WI38 (cell line): ENCODE data around the gene TTLL4.
"Not testable (repeated sequence)": the region's sequence is repeated elsewhere in the genome, so short reads cannot be mapped to it uniquely, and the experiment has no call there.

Source experiments
- H3K4me3 ChIP-seq: 2 replicates; pipeline ENCODE4 v1.5.1; 2011; ENCODE audit warnings: low read depth, mild to moderate bottlenecking, control low read depth, low read length
- TF ChIP-seq, protein P1 (sequence below): IDR thresholded peaks from 2 replicates; pipeline ENCODE4 v1.5.1; 2012; ENCODE audit warnings: low read depth, mild to moderate bottlenecking, control low read depth, low read length

Gene TTLL4

DNA sequence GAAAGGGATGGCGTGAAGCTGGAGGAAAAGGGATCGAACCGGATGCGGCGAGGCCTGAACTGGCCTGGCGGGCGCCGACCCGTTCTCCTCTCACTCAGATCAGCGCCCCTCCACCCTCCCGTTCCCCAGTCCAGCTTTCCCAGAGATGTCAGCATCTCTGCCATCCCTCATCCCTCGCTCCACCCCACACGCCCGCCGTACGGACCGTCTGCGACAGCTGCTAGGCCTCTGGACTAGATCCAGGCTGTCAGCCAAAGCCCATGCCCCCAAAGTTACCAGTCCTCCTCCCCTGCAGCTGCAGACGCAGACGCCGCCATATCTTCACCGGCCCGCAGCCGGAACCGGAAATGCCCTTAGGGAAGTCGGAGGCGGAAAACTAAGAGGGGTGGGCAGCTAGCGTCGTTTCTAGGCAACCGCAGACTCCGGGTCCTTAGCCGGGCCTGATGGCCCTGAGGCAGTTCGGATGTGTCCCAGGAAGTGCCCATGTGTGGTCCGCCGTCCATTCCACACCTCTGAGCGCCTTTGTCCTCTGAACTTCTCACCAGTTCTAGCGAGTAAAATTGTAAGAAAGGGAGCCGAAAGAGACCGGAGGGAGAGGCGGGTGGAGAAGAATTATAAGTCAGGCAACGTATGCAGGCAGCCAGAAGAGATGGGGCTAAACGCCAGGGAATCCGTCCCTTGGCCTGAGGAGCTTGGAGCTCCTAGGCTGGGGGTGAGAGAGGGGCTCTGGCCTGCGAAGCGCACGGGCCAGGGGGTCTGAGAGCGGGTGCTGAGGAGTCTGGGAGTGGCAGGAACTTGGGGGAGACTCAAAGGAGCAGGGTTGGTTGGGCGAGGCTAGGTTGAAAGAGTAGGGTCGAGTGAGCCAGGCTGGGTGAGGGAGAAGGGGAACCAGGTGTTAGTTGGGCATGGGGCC lies 38.7 kb upstream of the TTLL4 start, which contains the start of the genes RNF25 and STK36:
TSS of gene RNF25 (minus strand) at position 349 of the 913 bp plus-strand sequence. CDS start at position 317, 32 bp downstream.
TSS of gene STK36 (plus strand) at position 433 of the 913 bp plus-strand sequence. CDS start 744 bp downstream, outside the sequence.
- peak within 1 kb of the TSS; percentile 89 for H3K4me3 ChIP-seq
- TF ChIP-seq, protein P1, sequence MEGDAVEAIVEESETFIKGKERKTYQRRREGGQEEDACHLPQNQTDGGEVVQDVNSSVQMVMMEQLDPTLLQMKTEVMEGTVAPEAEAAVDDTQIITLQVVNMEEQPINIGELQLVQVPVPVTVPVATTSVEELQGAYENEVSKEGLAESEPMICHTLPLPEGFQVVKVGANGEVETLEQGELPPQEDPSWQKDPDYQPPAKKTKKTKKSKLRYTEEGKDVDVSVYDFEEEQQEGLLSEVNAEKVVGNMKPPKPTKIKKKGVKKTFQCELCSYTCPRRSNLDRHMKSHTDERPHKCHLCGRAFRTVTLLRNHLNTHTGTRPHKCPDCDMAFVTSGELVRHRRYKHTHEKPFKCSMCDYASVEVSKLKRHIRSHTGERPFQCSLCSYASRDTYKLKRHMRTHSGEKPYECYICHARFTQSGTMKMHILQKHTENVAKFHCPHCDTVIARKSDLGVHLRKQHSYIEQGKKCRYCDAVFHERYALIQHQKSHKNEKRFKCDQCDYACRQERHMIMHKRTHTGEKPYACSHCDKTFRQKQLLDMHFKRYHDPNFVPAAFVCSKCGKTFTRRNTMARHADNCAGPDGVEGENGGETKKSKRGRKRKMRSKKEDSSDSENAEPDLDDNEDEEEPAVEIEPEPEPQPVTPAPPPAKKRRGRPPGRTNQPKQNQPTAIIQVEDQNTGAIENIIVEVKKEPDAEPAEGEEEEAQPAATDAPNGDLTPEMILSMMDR = no peak

DNA sequence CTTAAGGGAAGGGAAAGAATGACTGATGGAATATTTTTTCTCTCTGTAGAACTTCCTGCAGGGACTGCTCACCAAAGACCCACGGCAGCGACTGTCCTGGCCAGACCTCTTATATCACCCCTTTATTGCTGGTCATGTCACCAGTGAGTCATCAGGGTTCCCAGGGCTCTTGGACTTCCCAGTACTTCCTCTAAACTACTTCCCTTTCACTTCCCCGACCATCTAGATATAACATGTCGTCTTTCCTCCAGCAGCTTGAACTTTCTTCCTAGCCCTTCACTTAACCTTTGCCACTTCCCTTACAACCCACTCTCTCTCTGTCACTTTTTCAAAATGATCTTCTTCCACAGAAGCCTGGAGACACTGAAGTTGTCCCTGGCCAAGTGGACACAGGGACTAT lies 31.5 kb upstream of the TTLL4 start:
- TF ChIP-seq, protein P1 = no peak
- no peak overlapping the region for H3K4me3 ChIP-seq

DNA sequence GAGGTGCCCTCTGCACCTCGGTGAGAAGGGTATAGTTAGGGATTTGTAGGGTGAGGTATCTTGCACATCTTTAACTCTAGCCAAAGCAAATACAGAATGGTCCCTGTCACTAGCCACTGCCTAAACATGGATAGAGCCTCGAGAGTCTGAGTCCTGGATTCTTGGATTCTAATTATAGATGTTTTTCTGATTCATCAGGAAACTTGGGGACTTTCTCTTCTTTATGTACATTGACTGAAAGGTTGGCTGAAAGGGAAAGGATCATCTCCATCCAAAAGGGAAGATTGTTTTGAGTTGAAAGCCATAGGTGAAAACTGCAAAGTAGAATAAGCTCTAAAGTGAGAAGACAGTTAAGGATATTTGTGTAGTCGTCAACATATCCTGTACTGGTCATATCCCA lies 30.6 kb upstream of the TTLL4 start:
- no peak overlapping the region for H3K4me3 ChIP-seq
- TF ChIP-seq, protein P1 = no peak

GRCh38 chr2:218687400-218688060 lies 23.1 kb upstream of the TTLL4 start:
- H3K4me3 ChIP-seq = not testable (repeated sequence)
- TF ChIP-seq, protein P1 = peak; percentile 89

DNA sequence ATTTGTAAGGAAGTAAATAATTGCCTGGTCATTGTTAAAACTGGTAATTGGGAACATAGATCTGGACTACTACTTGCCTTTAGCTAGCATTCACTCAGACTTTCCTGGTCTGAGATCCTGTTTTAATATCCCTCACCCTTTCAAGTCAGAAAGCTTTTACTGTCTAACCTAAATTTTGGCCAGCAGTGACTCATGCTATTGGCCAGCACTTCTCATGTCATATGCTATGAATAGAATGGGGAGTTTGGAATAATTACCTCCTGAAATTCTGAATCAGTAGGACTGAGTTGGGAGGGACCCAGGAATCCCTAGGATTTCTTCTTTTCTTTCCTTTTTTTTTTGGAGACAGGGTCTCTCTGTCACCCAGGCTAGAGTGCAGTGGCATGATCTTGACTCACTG lies 19.4 kb upstream of the TTLL4 start:
- TF ChIP-seq, protein P1 = no peak

GRCh38 chr2:218694405-218695145 lies 16.1 kb upstream of the TTLL4 start:
- TF ChIP-seq, protein P1 = no peak

More for the DNA sequence above, 19.4 kb upstream of the TTLL4 start:
- H3K4me3 ChIP-seq = no peak overlapping the region

More at GRCh38 chr2:218694405-218695145, 16.1 kb upstream of the TTLL4 start:
- H3K4me3 ChIP-seq = no peak overlapping the region
